GM10248 (cell line): ENCODE results near the gene LMO2.

Source experiments
- CTCF ChIA-PET: fragments of 300-600 bp; sonication (Branson Sonifier 250); formaldehyde crosslinking; extraction: SDS; loops from one replicate; lab custom pipeline; 2021; ENCODE audit warnings: antibody characterized with exemption; lab: Yijun Ruan, JAX
- POLR2A ChIA-PET: fragments of 350-650 bp; sonication (Branson Sonifier 250); formaldehyde crosslinking; extraction: SDS; loops from one replicate; lab custom pipeline; 2020; ENCODE audit warnings: antibody characterized with exemption; lab: Yijun Ruan, JAX
- DNase-seq: peaks from one replicate; pipeline ENCODE4 v3.0.0; 2012; ENCODE audit errors: extremely low spot score
- CTCF ChIP-seq: IDR thresholded peaks from 2 replicates; pipeline ENCODE4 v1.5.1; 2012; ENCODE audit warnings: mild to moderate bottlenecking, low read depth; ENCODE audit errors: extremely low read depth, missing control alignments, control extremely low read depth

The LMO2 gene

GRCh38 chr11:33909552-33909951, 17.7 kb upstream of the LMO2 start:
- TF ChIP-seq CTCF, result no peak
- ChIA-PET CTCF (interaction anchor here (1.1 to 2.1 kb wide), 5 partner anchors 11 to 101 kb away, joined by 3 to 9 read pairs (median 3); no protein-coding TSS in a partner anchor), POLR2A (no interaction called here)
- no peak for DNase-seq

GRCh38 chr11:33909150-33909549, 17.3 kb upstream of the LMO2 start:
- POLR2A ChIA-PET, result no interaction called here
- CTCF ChIA-PET, result interaction anchor here (1.2 to 2.1 kb wide), 4 partner anchors 11 to 41 kb away, joined by 3 to 9 read pairs (median 3); no protein-coding TSS in a partner anchor
- DNase-seq, result no peak
- no peak for TF ChIP-seq CTCF

- DNase-seq, result no peak
- ChIA-PET POLR2A (no interaction called here), CTCF (no interaction called here)
- TF ChIP-seq CTCF, result no peak
These were observed 15.5 kb upstream of the LMO2 start for GRCh38 chr11:33907421-33907820.

GRCh38 chr11:33906484-33907186, 14.8 kb upstream of the LMO2 start:
- POLR2A ChIA-PET, result no interaction called here
- DNase-seq, result no peak
- CTCF ChIA-PET, result no interaction called here
- no peak for TF ChIP-seq CTCF

GRCh38 chr11:33904102-33904501, 12.2 kb upstream of the LMO2 start:
- no peak for TF ChIP-seq CTCF
- DNase-seq, result no peak
- CTCF ChIA-PET, result interaction anchor here (0.9 kb wide), 1 partner anchor 9 kb away, joined by 3 read pairs; no protein-coding TSS in a partner anchor
- POLR2A ChIA-PET, result no interaction called here

- ChIA-PET POLR2A (no interaction called here), CTCF (interaction anchor here (1.5 to 3.1 kb wide), 3 partner anchors 12 to 70 kb away, joined by 4 to 12 read pairs (median 6); no protein-coding TSS in a partner anchor)
- DNase-seq, result no peak
- no peak for TF ChIP-seq CTCF
These were observed 8.4 kb upstream of the LMO2 start for GRCh38 chr11:33900159-33900840.
